AG04450 (cell line): Measurements from ENCODE around the gene DHX57. TPM values are rescaled to one million over a fixed set of nuclear protein-coding genes. Genes with fewer than 3 reads are reported as not detected.

ENCODE experiments used
- CTCF ChIA-PET: fragments of 300-600, 350-600 bp; formaldehyde crosslinking; extraction: SDS; loops from one replicate; lab custom pipeline; 2022; ENCODE audit warnings: antibody characterized with exemption, inconsistent platforms; lab: Charles Lee
- POLR2A ChIA-PET: fragments of 350-600 bp; formaldehyde crosslinking; extraction: SDS; loops from one replicate; lab custom pipeline; 2021; ENCODE audit warnings: antibody characterized with exemption, inconsistent platforms; lab: Yijun Ruan, JAX
- DNase-seq: peaks from one replicate; pipeline ENCODE4 v3.0.0-alpha.2; 2011; ENCODE audit warnings: low read depth, low spot score
- H3K27ac ChIP-seq: one replicate; pipeline ENCODE4 v1.5.1; 2012; ENCODE audit warnings: low read depth, low read length, control low read depth
- H3K27me3 ChIP-seq: one replicate; pipeline ENCODE4 v1.6.0; 2012; ENCODE audit warnings: low read length; ENCODE audit not compliant: control insufficient read depth, insufficient read depth
- H3K4me3 ChIP-seq: 2 replicates; pipeline ENCODE4 v1.5.1; 2011; ENCODE audit warnings: mild to moderate bottlenecking, low read depth, low read length, control low read depth
- H3K9me3 ChIP-seq: 2 replicates; pipeline ENCODE4 v1.5.1; 2012; ENCODE audit warnings: low read length; ENCODE audit not compliant: control insufficient read depth, insufficient read depth
- polyA plus RNA-seq: library from polyadenylated mRNA; depleted of rRNA; stranded (reverse); fragments of >200 nt; gene quantifications from 2 replicates; pipeline ENCODE4 v1.2.3, GENCODE V29; 2011
- TF ChIP-seq, protein P1 (sequence below): IDR thresholded peaks from 2 replicates; pipeline ENCODE4 v1.5.1; 2011; ENCODE audit warnings: low read depth, low read length, control low read depth, inconsistent platforms

Gene DHX57
- polyA plus RNA-seq, 1 experiment, result 23.3 TPM

DNA sequence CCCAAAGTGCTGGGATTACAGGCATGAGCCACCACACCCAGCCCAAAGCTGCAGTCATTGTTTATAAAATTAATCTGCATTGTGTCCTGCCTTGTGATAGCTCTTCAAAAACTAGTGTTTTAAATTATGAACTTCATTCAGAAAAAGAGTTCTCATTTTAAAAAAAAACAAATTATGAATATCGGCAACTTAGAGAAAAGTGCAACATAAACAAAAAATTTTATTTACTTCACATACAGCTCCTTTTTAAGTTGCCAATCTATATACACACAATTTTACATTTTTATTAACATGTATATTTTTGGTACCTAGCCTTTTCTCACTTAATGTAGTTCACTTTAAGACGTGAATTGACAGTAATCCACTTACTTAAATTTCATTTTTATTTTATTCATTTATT lies 50.8 kb downstream of the DHX57 start:
- TF ChIP-seq, protein P1, sequence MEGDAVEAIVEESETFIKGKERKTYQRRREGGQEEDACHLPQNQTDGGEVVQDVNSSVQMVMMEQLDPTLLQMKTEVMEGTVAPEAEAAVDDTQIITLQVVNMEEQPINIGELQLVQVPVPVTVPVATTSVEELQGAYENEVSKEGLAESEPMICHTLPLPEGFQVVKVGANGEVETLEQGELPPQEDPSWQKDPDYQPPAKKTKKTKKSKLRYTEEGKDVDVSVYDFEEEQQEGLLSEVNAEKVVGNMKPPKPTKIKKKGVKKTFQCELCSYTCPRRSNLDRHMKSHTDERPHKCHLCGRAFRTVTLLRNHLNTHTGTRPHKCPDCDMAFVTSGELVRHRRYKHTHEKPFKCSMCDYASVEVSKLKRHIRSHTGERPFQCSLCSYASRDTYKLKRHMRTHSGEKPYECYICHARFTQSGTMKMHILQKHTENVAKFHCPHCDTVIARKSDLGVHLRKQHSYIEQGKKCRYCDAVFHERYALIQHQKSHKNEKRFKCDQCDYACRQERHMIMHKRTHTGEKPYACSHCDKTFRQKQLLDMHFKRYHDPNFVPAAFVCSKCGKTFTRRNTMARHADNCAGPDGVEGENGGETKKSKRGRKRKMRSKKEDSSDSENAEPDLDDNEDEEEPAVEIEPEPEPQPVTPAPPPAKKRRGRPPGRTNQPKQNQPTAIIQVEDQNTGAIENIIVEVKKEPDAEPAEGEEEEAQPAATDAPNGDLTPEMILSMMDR, result no peak
- Histone ChIP-seq H3K27ac (no peak overlapping the region), H3K4me3 (no peak overlapping the region), H3K9me3 (no peaks in the 10 kb centered on the region), H3K27me3 (no peaks in the 10 kb centered on the region)
- CTCF ChIA-PET, result interaction anchor here (1.9 kb wide), 1 partner anchor 10 kb away, joined by 8 read pairs; no protein-coding TSS in a partner anchor
- POLR2A ChIA-PET, result interaction anchor here (0.6 to 1.1 kb wide), 2 partner anchors 21 to 74 kb away, joined by 5 read pairs; partner anchors contain the start of gene SRSF7
- no peak for DNase-seq

GRCh38 chr2:38823386-38823785 lies 52.3 kb downstream of the DHX57 start:
- H3K27ac ChIP-seq, result no peak overlapping the region
- ChIA-PET CTCF (no interaction called here), POLR2A (no interaction called here)
- no peak overlapping the region for H3K4me3 ChIP-seq
- TF ChIP-seq, protein P1, result no peak
- no peaks in the 10 kb centered on the region for H3K9me3 ChIP-seq
- no peak for DNase-seq
- no peaks in the 10 kb centered on the region for H3K27me3 ChIP-seq

GRCh38 chr2:38818565-38818964 lies 57.2 kb downstream of the DHX57 start:
- TF ChIP-seq, protein P1, result no peak
- Histone ChIP-seq H3K27me3 (no peaks in the 10 kb centered on the region), H3K9me3 (no peaks in the 10 kb centered on the region), H3K4me3 (no peak overlapping the region), H3K27ac (no peak overlapping the region)
- no peak for DNase-seq
- ChIA-PET CTCF (no interaction called here), POLR2A (no interaction called here)

- TF ChIP-seq, protein P1, result no peak
- ChIA-PET CTCF (no interaction called here), POLR2A (no interaction called here)
- Histone ChIP-seq H3K4me3 (no peak overlapping the region), H3K27ac (no peak overlapping the region), H3K27me3 (no peaks in the 10 kb centered on the region), H3K9me3 (no peaks in the 10 kb centered on the region)
- DNase-seq, result no peak
These were observed 59.8 kb downstream of the DHX57 start for GRCh38 chr2:38815936-38816335.

DNA sequence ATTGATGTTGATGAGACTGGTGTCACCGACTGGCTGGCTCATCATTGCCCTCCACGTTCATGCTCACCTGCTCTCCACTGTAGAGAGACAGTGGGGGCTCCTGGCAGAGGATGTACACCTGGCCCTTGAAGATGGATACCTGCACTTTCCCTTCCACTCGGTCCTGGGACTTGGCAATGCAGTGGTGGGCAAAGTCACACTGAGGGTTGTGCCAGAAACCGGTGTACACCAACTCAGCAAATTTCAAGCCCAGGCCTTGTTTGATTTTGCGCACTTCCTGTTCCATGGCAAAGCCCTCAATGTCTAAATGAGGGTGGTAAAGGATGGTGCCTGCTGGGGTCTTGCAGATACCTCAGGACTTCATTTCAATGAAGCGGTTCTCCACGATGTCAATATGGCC lies 65.2 kb downstream of the DHX57 start:
- ChIA-PET CTCF (no interaction called here), POLR2A (no interaction called here)
- Histone ChIP-seq H3K4me3 (no peak overlapping the region), H3K27ac (no peak overlapping the region), H3K27me3 (no peaks in the 10 kb centered on the region), H3K9me3 (no peaks in the 10 kb centered on the region)
- TF ChIP-seq, protein P1, result no peak
- no peak for DNase-seq
